KBM-7 (cell line): Measurements from ENCODE around the gene PPP2R2C.

Experiments used
- DNase-seq: peaks from one replicate; pipeline ENCODE4 v3.0.0-alpha.2; 2015
- in situ Hi-C: fragments of 300-500 bp; cut with MboI; formaldehyde crosslinking; loops from 2 replicates; pipeline ENCODE4 v1.14.3; 2020; ENCODE audit warnings: low sequenced_read_pairs, low pct_unique_long_range_greater_than_20kb, mixed read lengths

Gene PPP2R2C

GRCh38 chr4:6373541-6374410 lies 98.6 kb downstream of the PPP2R2C start:
- in situ Hi-C loops = no loop called here
- no peak for DNase-seq

GRCh38 chr4:6372649-6373525 lies 99.5 kb downstream of the PPP2R2C start:
- DNase-seq = no peak
- in situ Hi-C loops = no loop called here

GRCh38 chr4:6371812-6372211 lies 100.6 kb downstream of the PPP2R2C start:
- in situ Hi-C loops = no loop called here
- no peak for DNase-seq

- DNase-seq = no peak
- in situ Hi-C loops = no loop called here
These were observed 101.1 kb downstream of the PPP2R2C start for GRCh38 chr4:6371271-6371670.

- no peak for DNase-seq
- in situ Hi-C loops = no loop called here
These were observed 102.3 kb downstream of the PPP2R2C start for GRCh38 chr4:6369924-6370645.

GRCh38 chr4:6369511-6369910 lies 102.9 kb downstream of the PPP2R2C start:
- DNase-seq = no peak

GRCh38 chr4:6369035-6369434 lies 103.4 kb downstream of the PPP2R2C start:
- in situ Hi-C loops = no loop called here
- no peak for DNase-seq

More at GRCh38 chr4:6369511-6369910, 102.9 kb downstream of the PPP2R2C start:
- in situ Hi-C loops = no loop called here

GRCh38 chr4:6368601-6369000 lies 103.8 kb downstream of the PPP2R2C start:
- DNase-seq = no peak
- in situ Hi-C loops = no loop called here

GRCh38 chr4:6368096-6368495 lies 104.3 kb downstream of the PPP2R2C start:
- in situ Hi-C loops = no loop called here
- DNase-seq = no peak

- DNase-seq = no peak
- in situ Hi-C loops = no loop called here
These were observed 105.0 kb downstream of the PPP2R2C start for GRCh38 chr4:6367371-6367851.

- in situ Hi-C loops = no loop called here
- DNase-seq = no peak
These were observed 105.8 kb downstream of the PPP2R2C start for GRCh38 chr4:6366581-6366980.

GRCh38 chr4:6365545-6366086 lies 106.8 kb downstream of the PPP2R2C start:
- no peak for DNase-seq
- in situ Hi-C loops = no loop called here

- no peak for DNase-seq
- in situ Hi-C loops = no loop called here
These were observed 107.8 kb downstream of the PPP2R2C start for GRCh38 chr4:6364581-6364980.

- in situ Hi-C loops = no loop called here
- DNase-seq = no peak
These were observed 108.3 kb downstream of the PPP2R2C start for GRCh38 chr4:6364146-6364545.

GRCh38 chr4:6362896-6363295 lies 109.5 kb downstream of the PPP2R2C start:
- peak; percentile 22 for DNase-seq
- in situ Hi-C loops = no loop called here

GRCh38 chr4:6362243-6362885 lies 110.0 kb downstream of the PPP2R2C start:
- DNase-seq = no peak
- in situ Hi-C loops = no loop called here

- in situ Hi-C loops = no loop called here
- no peak for DNase-seq
These were observed 111.2 kb downstream of the PPP2R2C start for GRCh38 chr4:6361076-6361784.

- in situ Hi-C loops = no loop called here
These were observed 112.0 kb downstream of the PPP2R2C start for GRCh38 chr4:6360385-6360784.

More at GRCh38 chr4:6360385-6360784, 112.0 kb downstream of the PPP2R2C start:
- no peak for DNase-seq
